GM12878 (cell line): Measurements from ENCODE around the gene TEC. TPM values are rescaled to one million over a fixed set of nuclear protein-coding genes. Genes with fewer than 3 reads are reported as not detected.
A peak's percentile ranks its signal among the peaks of the same experiment; 100 is the strongest.

Experiments used
- BHLHE40 ChIP-seq, 2 experiments: fragments of 450-650 bp in 1 of 2; IDR thresholded peaks; 2 replicates each; pipeline ENCODE4 v1.6.1; 2011 to 2017; ENCODE audit warnings: low read depth in 2 of 2, borderline replicate concordance in 1 of 2, improper control_type of control experiment in 1 of 2, low read length in 1 of 2, mild to moderate bottlenecking in 1 of 2
- BRCA1 ChIP-seq: IDR thresholded peaks from 2 replicates; pipeline ENCODE4 v1.6.1; 2011; ENCODE audit warnings: low read depth, low read length, improper control_type of control experiment
- CHD4 ChIP-seq: fragments of 200-600 bp; sonication (generic); IDR thresholded peaks from 2 replicates; pipeline ENCODE4 v1.6.1; 2016; ENCODE audit warnings: mild to moderate bottlenecking
- DPF2 ChIP-seq: fragments of 450-650 bp; IDR thresholded peaks from 2 replicates; pipeline ENCODE4 v1.6.1; 2017; ENCODE audit warnings: mild to moderate bottlenecking
- EP300 ChIP-seq, 2 experiments: fragments of 150-350 bp in 1 of 2; IDR thresholded peaks; 2 replicates each; pipeline ENCODE4 v1.6.1; 2011 to 2012; ENCODE audit warnings: low read depth in 2 of 2, low read length in 2 of 2, borderline replicate concordance in 1 of 2, improper control_type of control experiment in 1 of 2, inconsistent platforms in 1 of 2; ENCODE audit not compliant: control insufficient read depth in 1 of 2
- FOXK2 ChIP-seq: fragments of 450-650 bp; IDR thresholded peaks from 2 replicates; pipeline ENCODE4 v1.6.1; 2017; ENCODE audit warnings: mild to moderate bottlenecking, moderate library complexity
- FOXM1 ChIP-seq: IDR thresholded peaks from 2 replicates; pipeline ENCODE4 v1.6.1; 2012; ENCODE audit warnings: low read depth, mild to moderate bottlenecking, inconsistent platforms, low read length, moderate library complexity
- IKZF1 ChIP-seq: fragments of 450-650 bp; conservative IDR thresholded peaks from 2 replicates; pipeline ENCODE4 v1.6.1; 2017; ENCODE audit warnings: antibody characterized with exemption, mild to moderate bottlenecking
- IKZF2 ChIP-seq, 2 experiments: fragments of 450-650 bp; IDR thresholded peaks; 2 replicates each; pipeline ENCODE4 v1.6.1; 2017; ENCODE audit warnings: mild to moderate bottlenecking in 2 of 2, moderate library complexity in 2 of 2
- MTA2 ChIP-seq: fragments of 450-650 bp; IDR thresholded peaks from 2 replicates; pipeline ENCODE4 v1.6.1; 2016; ENCODE audit warnings: low read depth, mild to moderate bottlenecking, moderate library complexity
- MYB ChIP-seq: fragments of 150-350 bp; IDR thresholded peaks from 2 replicates; pipeline ENCODE4 v1.6.1; 2014; ENCODE audit warnings: mild to moderate bottlenecking, low read depth, low read length, borderline replicate concordance
- NBN ChIP-seq: fragments of 450-650 bp; IDR thresholded peaks from 2 replicates; pipeline ENCODE4 v1.6.1; 2016
- NKRF ChIP-seq: fragments of 450-650 bp; conservative IDR thresholded peaks from 2 replicates; pipeline ENCODE4 v1.6.1; 2017; ENCODE audit warnings: mild to moderate bottlenecking, moderate library complexity
- POLR2AphosphoS2 ChIP-seq: IDR thresholded peaks from 2 replicates; pipeline ENCODE4 v1.6.1; 2011; ENCODE audit warnings: low read depth, mild to moderate bottlenecking, low read length, improper control_type of control experiment, moderate library complexity
- RAD51 ChIP-seq: fragments of 450-650 bp; IDR thresholded peaks from 2 replicates; pipeline ENCODE4 v1.6.1; 2016; ENCODE audit warnings: moderate library complexity, mild to moderate bottlenecking, inconsistent platforms
- RUNX3 ChIP-seq: IDR thresholded peaks from 2 replicates; pipeline ENCODE4 v1.6.1; 2012; ENCODE audit warnings: low read length, inconsistent platforms
- STAT1 ChIP-seq: fragments of 450-650 bp; conservative IDR thresholded peaks from 2 replicates; pipeline ENCODE4 v1.6.1; 2014; ENCODE audit warnings: antibody characterized with exemption, mild to moderate bottlenecking
- STAT3 ChIP-seq: IDR thresholded peaks from 2 replicates; pipeline ENCODE4 v1.6.1; 2011; ENCODE audit warnings: low read depth, low read length, improper control_type of control experiment
- USF2 ChIP-seq: IDR thresholded peaks from 2 replicates; pipeline ENCODE4 v1.6.1; 2011; ENCODE audit warnings: low read depth, low read length, improper control_type of control experiment, borderline replicate concordance
- ZBED1 ChIP-seq: IDR thresholded peaks from 2 replicates; pipeline ENCODE4 v1.6.1; 2016; ENCODE audit warnings: borderline replicate concordance
- ZNF207 ChIP-seq: fragments of 450-650 bp; IDR thresholded peaks from 2 replicates; pipeline ENCODE4 v1.6.1; 2014; ENCODE audit warnings: antibody characterized with exemption, mild to moderate bottlenecking, borderline replicate concordance
- ZNF687 ChIP-seq: fragments of 450-650 bp; IDR thresholded peaks from 2 replicates; pipeline ENCODE4 v1.6.1; 2017; ENCODE audit warnings: mild to moderate bottlenecking, moderate library complexity
- ZZZ3 ChIP-seq: IDR thresholded peaks from 2 replicates; pipeline ENCODE4 v1.6.1; 2011; ENCODE audit warnings: low read depth; ENCODE audit not compliant: control insufficient read depth, insufficient read length
- polyA plus RNA-seq, 11 experiments: library from polyadenylated mRNA; depleted of rRNA in 4 of 11; unstranded in 6 of 11; stranded (reverse) in 5 of 11; fragments of >200 nt; fragmentation: Nextera tagmentation in 4 of 11; fragmentation: Illumina TruSeq in 1 of 11; extraction: Ambion mirVana in 4 of 11; extraction: Trizol in 1 of 11; gene quantifications; 1 replicate in 1 of 11; 2 replicates in 10 of 11; pipeline versions ENCODE4 v1.2.1 to v1.2.3, GENCODE V29; 2011 to 2016; ENCODE audit warnings: inconsistent platforms in 2 of 11, missing spikeins in 2 of 11, low read depth in 1 of 11
- total RNA-seq, 4 experiments: library from RNA; depleted of rRNA in 3 of 4; stranded (reverse); fragments of >200 nt in 3 of 4; fragmentation: Illumina TruSeq in 1 of 4; extraction: Trizol in 1 of 4; gene quantifications; 2 replicates each; pipeline versions ENCODE4 v1.2.1 to v1.2.3, GENCODE V29; 2013 to 2021

The TEC gene
- total and polyA plus RNA-seq, 10 of the 15 experiments (the other 5 are each of a cell fraction or from before 2014, with no cell fraction given), result 7.4 to 27.2 (median 17.1) TPM

- TF ChIP-seq BHLHE40 (IDR thresholded peaks at IDR 0.05; ENCODE audit: borderline replicate concordance in 1 of 2, low read depth in 2 of 2, low read length in 1 of 2) (peak; percentile 77 to 94), RUNX3 (peak; percentile 76), EP300 (IDR thresholded peaks at IDR 0.05; ENCODE audit: borderline replicate concordance in 1 of 2, control insufficient read depth in 1 of 2, low read depth in 2 of 2, low read length in 2 of 2) (peak in 1 of 2 experiments; percentile 40; a peak in 1 of 4 replicates), FOXK2 (no peak), POLR2AphosphoS2 (0 out of 2 replicates have a peak, but pooled peaks have one; percentile 34), MYB (no peak), CHD4 (0 out of 2 replicates have a peak, but pooled peaks have one; percentile 51), IKZF1 (peak; percentile 84), IKZF2 (IDR thresholded peaks at IDR 0.05) (peak; percentile 81 to 86), NBN (peak; percentile 87), RAD51 (peak; percentile 86), BRCA1 (no peak), MTA2 (peak; percentile 45; the same call in 1 of the 2 replicates), ZZZ3 (no peak), FOXM1 (0 out of 2 replicates have a peak, but pooled peaks have one; percentile 28), ZNF687 (0 out of 2 replicates have a peak, but pooled peaks have one; percentile 19), NKRF (peak; percentile 72; the same call in 1 of the 2 replicates), ZNF207 (0 out of 2 replicates have a peak, but pooled peaks have one; percentile 61), STAT3 (no peak), STAT1 (0 out of 2 replicates have a peak, but pooled peaks have one; percentile 49), DPF2 (peak; percentile 36; the same call in 1 of the 2 replicates), USF2 (peak; percentile 22; the same call in 1 of the 2 replicates), ZBED1 (no peak)
Observed at GRCh38 chr4:48269861-48270522, 354 bp upstream of the TEC start (continued).
